ENCODE results near the gene TPP1. TPM values are rescaled to one million over a fixed set of nuclear protein-coding genes. Genes with fewer than 3 reads are reported as not detected.

TPP1 gene
- total RNA-seq, 2 donors from 2014 or later: 80.9 to 137 TPM

- intact Hi-C loops (cut with DNase I): no loop called here
- no peak for DNase-seq (ENCODE audit: low spot score)
These were observed 12.2 kb upstream of the TPP1 start for GRCh38 chr11:6631361-6631890.

- no peak for DNase-seq (ENCODE audit: low spot score)
- intact Hi-C loops (cut with DNase I): no loop called here
These were observed 11.5 kb upstream of the TPP1 start for GRCh38 chr11:6630632-6631291.

GRCh38 chr11:6629892-6630631 lies 10.8 kb upstream of the TPP1 start:
- no peak for DNase-seq (ENCODE audit: low spot score)
- intact Hi-C loops (cut with DNase I): no loop called here

DNA sequence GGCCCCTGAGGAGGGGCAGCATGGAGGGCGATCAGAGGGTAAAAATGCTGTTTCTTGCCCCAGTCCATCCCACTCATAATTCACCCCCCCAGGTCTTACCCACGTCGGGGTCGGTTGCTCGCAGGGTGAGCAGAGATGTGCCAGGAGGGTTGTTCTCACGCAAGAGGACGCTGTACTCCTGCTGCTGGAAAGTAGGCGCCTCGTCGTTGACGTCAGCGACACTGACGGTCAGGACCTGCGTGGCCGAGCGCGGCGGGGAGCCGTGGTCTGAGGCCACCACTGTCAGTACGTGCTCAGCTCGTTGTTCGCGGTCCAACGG lies 10.3 kb upstream of the TPP1 start:
- intact Hi-C loops (cut with DNase I): no loop called here
- DNase-seq (ENCODE audit: low spot score): no peak

- no peak for DNase-seq (ENCODE audit: low spot score)
- intact Hi-C loops (cut with DNase I): no loop called here
These were observed 9.3 kb upstream of the TPP1 start for GRCh38 chr11:6628526-6628925.

DNA sequence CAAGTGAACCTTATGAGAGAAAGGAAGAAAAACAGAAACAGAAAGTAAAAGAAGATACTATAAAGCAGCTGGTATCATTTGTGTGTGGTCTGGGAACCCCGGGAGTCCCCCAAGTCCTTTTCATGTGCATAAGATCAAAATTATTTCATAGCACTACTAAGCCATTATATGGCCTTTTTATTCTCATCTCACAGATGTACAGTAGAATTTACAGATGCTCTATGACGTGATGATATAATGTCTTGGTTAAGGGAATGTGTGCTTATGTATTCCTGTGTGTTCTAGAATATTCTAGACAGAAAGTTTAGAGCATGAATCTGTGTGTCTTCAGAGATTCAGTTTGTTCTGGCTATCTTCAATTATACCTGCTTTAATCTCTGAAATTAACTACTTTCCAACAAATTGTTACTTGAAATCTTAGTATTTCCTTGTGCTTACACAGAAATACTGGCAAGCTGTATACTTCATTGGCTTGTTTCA lies 8.6 kb upstream of the TPP1 start:
- intact Hi-C loops (cut with DNase I): no loop called here
- no peak for DNase-seq (ENCODE audit: low spot score)

- intact Hi-C loops (cut with DNase I): no loop called here
- DNase-seq (ENCODE audit: low spot score): no peak
These were observed 7.9 kb upstream of the TPP1 start for GRCh38 chr11:6626971-6627761.

DNA sequence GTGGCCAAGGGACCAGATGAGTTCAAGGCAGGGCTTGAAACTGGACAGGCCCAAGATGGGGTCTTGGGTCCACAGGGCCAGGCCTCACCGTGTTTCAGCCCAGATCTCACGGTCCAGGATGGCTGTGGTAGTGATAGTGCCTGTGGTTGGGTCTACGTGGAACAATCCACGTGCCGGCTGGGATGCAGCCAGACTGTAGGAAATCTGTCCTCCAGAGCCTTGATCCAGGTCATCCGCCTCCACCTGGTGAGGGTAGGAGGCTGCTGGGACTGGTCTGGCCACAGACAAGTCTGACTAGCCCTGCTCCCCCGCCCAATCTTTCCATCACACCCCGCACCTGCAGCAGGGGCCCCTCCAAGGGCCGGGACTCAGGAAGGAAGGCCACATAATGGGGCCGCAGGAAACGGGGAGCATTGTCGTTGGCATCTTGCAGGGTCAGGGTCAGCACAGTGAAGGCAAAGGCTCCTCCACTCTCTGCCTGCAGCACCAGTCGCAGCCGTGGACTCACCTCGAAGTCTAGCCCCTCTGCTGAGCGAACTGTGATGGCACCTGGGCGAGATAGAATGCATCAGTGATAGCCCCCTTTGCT lies 6.7 kb upstream of the TPP1 start:
- DNase-seq (ENCODE audit: low spot score): no peak
- intact Hi-C loops (cut with DNase I): no loop called here

DNA sequence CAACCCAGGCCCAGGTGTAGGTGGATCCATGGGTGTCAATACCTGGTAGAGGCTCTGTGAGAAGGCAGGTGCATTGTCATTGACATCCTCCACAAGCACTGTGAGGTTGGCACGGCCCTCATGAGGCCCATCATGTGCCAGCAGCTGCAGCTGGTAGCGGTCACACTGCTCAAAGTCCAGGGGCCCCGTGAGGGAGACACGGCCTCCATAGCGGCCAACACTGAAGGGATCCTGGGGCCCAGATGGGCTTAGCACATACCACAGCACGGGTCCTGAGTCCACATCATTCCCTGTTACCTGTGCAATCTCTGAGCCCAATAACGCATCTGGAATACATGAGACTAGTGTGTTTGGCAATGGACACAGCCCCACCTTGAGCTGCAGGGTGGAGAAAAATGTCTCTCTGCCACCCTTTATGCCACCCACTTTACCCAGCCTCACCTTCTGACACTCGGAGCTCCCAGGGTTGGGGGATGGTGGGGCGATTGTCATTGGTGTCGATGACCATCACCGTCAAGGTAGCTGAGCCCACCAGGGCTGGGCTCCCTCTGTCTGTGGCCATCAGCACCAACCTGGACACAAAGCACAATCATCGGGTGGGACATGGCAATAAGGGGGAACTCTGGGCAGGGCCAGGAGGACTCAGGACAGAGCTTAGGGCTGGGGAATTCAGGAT lies 6.1 kb upstream of the TPP1 start:
- DNase-seq (ENCODE audit: low spot score): no peak

DNA sequence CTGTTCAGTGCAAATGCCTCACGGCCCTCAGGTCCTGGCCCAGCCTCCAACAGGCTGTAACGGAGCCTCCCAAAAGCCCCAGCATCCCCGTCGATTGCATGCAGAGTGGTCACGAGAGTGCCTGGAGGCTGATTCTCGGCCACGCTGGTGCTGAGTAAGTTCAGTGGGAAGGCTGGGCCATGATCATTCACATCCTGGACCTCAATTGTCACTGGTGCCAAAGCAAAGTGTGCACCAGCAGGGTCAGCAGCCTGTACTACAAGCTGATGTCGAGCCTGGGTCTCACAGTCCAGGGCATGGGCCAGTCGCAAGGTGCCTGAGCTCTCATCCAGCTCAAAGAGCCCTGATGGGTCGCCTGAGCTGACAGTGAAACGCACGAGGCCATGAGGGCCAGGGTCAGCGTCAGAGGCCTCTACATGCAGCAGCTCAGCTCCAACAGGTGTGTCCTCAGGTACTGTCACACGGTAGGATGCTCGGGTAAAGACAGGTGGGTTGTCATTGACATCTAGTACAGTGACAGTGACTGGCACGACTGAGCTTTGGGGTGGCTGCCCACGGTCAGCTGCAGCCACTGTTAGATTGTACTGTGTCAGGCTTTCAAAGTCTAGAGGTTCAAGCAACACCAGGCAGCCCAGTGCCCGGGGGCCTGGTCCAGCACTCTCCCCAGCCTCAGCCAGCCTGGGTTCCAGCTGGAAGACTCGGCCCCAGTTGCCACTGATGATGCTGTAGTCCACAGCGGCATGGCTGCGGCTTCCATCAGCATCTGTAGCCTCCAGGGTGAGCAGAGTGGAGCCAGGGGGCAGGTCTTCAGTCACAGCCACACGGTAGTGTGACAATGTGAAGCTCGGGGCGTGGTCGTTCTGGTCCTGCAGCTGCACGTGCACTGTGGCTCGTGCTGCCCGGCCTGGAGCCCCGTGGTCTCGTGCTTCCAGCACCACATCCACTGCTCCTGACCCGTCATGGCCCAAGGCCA lies 4.5 kb upstream of the TPP1 start:
- intact Hi-C loops (cut with DNase I): no loop called here
- DNase-seq (ENCODE audit: low spot score): no peak

More for the DNA sequence above, 6.1 kb upstream of the TPP1 start:
- intact Hi-C loops (cut with DNase I): no loop called here

DNA sequence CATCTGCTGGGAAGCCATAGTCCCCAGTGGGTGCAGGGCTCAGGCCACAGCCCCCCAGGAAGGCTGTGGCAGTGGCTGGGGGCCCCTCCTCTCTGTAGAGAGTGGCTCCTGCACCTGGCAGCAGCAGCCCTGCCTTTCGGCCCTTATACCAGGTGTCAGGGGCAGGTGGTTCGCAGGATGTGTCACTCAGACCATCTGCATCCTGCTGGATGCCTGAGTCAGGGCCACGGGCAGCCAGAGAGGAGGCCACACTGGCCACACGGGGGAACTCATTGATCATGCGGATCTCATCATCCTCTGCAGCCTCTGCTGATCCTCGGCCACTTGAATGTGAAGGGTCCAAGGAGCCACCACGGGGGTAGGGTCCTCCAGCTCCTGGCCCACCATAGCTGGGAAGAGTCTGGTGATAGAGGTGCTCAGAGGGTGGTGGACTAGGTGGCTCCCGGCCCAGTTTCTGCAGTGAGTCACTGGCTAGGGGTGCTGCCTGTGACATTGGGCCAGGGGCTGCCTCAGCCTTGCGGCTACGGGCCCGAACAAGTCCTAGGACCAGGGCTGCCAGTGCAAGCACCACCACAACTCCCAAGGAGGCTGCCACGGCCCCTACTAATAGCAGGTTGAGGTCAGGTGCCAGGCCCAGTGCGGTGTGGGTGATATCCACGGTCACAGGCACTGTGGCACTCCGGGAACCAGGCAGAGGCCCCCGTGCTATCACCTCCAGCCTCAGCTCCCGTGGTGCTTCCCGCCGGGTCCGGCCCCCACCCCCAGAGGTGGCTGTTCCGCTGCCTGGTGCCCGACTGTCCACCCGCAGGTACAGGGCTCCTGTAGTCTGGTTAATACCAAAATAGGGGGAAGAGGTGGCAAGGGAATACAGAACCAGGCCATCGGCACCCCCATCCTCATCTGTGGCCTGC lies 3.3 kb upstream of the TPP1 start:
- peak; percentile 76 for DNase-seq (ENCODE audit: low spot score)
- intact Hi-C loops (cut with DNase I): no loop called here

GRCh38 chr11:6621711-6622211 lies 2.5 kb upstream of the TPP1 start:
- DNase-seq (ENCODE audit: low spot score): peak; percentile 72
- intact Hi-C loops (cut with DNase I): no loop called here

DNA sequence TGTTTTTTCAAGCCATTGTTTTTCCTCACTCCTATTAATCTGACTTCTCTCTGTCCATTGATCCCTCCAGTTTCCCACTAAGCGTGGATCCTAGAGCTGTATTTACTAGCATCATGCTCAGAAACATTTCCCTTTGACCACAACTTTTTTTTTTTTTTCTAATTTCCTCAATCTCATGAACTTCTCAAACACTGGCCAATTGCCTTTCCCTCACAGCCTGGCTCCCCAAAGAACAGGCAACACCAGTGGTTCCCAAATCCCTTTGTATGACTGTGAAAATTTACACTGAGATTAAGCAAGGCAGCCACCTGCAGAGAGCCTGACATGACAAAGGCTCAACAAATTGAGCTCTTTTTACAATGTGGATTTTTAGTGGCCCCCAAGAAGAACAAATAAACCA lies 1.4 kb upstream of the TPP1 start:
- no peak for DNase-seq (ENCODE audit: low spot score)

GRCh38 chr11:6618117-6619003 lies 862 bp downstream of the TPP1 start:
- intact Hi-C loops (cut with DNase I): loop anchor here in 1 of 2 donors (5.0 kb wide), 1 partner anchor 39 kb away; the partner anchor contains the start of gene DCHS1
- peak; percentile 81 for DNase-seq (ENCODE audit: low spot score)

More for the DNA sequence above, 1.4 kb upstream of the TPP1 start:
- intact Hi-C loops (cut with DNase I): no loop called here

GRCh38 chr11:6617315-6617781 lies 1.9 kb downstream of the TPP1 start:
- intact Hi-C loops (cut with DNase I): loop anchor here in 1 of 2 donors (5.0 kb wide), 1 partner anchor 40 kb away; the partner anchor contains the start of gene DCHS1
- DNase-seq (ENCODE audit: low spot score): no peak

Data from posterior vena cava (tissue), 2 donors.